AG20443 (cell line): ENCODE measurements around the gene ARHGAP15.
A peak's percentile ranks its signal among the peaks of the same experiment; 100 is the strongest.

Experiments used
- DNase-seq: peaks from one replicate; pipeline ENCODE4 v3.0.0; 2012; ENCODE audit warnings: low spot score, mixed read lengths

Gene ARHGAP15

DNA sequence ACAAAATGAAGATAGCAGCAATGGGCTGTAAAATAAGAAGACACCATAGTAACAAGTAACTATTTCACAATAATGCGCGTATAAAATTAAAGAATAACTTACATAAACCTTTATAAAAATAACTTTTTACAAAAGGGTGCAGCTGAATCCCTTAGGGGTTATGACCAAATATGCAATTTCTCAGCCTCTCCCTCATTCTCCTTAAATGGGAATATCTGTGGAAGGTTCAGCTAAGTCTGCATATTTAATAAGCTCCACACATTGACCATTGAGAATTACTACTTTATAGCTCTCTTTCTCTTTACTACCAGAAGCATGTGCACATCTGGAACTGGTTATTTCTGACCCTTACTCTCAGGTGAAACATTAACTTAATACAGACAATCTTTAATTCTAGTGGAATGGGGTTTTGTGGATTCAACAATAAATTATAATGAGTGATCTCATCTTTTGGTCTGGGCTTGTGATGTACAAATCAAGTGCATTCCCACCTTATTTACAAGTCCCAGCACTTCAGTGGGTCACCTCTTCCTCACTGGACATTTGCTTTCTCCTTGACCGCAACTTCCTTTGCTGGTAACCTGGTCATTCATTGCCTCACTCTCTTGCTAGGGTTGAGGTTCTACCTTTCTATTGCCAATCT, 15.7 kb downstream of the ARHGAP15 start:
- DNase-seq, result no peak

DNA sequence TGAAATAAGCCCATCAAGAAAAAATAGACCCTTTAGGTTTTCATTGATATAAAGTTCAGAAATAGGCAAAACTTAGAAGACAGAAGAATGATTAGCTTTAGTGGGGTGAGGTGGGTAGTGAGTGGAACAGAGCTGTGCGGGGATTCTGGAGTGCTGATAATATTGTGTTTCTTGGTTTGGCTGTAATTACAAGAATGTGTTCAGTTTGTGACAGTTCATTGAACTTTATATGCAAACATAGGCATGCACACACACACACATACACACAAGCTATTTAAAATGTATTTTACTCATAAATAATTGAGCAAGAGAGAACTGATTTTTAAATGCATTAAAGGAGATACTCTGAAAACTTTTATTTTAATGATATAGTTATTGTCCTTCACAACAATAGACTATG, 17.1 kb downstream of the ARHGAP15 start:
- DNase-seq, result no peak

DNA sequence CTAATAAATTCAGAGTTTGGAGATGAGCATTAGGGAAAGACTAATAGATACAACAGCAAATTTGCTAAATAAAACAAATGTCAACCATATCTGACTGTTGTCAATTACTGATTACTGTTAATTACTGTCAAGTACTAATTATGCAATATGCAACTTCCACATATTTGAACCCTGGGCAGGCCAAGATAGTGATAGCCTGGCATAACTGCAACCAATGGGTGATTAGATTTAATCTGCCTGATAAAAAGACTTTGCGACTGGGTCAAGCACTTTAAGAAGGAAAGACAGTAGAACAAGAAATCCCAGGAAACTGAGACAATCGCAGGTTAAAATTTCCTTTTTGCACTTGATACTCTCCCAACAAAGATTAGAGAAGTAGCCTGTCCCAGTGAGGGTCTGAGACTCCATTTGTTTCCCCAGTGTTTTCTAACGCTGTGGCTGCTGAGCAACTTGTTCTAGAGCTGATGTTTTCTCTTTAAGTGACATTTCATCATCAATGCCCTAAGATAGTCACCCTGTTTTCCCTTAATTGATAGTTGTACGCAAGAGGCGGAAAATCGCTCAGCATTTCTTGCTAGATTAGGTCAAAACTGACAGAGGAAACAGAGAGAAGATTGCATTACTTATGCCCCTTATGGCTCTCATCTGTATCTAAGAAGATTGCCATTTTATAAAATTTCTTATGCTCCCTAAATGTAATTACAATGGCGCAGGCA, 17.8 kb downstream of the ARHGAP15 start:
- DNase-seq, result no peak

DNA sequence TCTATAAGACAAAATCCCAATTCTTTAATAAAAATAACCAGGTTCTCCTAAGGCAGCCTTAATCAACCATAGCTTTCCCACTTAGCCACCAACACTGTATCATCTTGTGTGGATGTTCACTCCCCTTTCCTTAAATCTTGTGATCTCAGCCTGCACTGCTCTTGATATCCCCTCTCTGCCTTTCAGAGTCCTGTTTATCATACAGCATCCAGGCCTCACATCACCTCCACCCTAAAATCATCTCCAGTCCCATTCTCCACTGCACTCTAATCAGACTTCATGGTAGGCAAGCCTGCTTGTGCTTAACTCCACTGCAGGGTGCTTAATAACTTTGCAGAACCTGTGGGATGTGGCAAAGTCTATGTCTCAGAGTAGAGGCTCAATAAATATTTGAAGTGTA, 18.8 kb downstream of the ARHGAP15 start:
- DNase-seq, result no peak

DNA sequence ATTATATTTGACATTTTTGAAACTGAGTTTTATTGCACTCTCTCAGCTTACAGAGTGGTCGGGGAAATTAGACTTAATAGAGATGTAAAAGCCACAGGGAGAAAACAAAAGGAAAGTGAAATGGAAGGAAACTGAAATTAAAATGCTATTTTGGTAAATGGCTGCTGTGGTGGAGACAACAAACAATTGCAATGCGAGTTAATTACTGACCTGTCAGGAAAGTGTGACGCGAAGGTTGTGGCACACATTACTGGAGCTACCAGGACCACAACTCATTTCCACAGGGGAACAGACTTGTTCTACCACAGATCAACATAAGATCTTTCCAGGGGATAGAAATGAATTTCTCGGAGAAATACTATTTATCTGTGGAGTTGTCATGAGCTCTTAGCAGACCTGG, 19.5 kb downstream of the ARHGAP15 start:
- no peak for DNase-seq

DNA sequence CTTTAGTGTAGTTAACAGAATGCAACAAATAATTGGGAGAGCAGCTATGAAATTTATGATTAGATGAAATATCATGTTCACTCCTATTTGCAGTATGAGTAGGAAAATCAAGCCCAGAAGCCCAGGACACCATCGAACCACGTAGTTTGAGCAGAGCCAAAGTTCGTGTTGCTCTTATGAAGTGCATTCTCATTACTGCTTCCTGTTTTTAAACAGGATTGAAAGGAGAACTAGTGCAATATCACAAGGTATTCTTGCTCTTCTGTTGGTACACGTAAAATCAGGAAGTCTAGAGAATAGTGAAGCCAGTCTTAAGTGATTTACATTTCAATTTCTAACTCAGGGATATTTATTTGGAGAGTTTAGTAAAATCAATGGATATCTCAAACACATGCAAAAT, 21.1 kb downstream of the ARHGAP15 start:
- DNase-seq, result no peak

DNA sequence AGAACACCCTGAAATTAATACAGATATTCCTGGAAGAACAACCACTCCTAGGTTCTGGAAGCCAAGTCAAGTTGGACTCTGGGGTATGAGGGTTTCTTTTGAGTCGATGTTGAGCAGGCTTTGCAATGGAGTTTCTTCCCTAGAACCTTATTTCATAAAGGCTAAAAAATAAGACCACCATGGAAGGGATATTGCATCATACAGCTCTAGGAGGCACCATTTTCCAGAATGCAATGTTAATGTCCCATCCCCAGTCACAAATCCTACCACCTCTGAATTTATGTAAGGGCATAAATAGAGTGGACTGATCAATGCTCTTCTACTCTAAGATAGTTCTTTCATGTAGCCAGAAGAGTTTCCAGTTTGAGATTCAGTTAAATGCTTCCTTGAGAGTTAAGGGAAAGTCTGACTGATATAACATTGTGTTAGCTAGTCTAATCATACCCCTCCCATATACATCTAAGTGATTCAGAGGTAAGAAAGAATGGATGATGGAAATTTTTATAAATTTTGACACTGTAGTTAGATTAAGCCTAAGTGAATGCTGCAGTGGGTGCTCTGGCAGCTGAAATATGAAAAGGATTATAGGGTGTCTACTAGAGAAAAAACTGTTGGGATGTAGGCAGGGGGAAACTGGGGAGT, 22.0 kb downstream of the ARHGAP15 start:
- DNase-seq, result no peak

DNA sequence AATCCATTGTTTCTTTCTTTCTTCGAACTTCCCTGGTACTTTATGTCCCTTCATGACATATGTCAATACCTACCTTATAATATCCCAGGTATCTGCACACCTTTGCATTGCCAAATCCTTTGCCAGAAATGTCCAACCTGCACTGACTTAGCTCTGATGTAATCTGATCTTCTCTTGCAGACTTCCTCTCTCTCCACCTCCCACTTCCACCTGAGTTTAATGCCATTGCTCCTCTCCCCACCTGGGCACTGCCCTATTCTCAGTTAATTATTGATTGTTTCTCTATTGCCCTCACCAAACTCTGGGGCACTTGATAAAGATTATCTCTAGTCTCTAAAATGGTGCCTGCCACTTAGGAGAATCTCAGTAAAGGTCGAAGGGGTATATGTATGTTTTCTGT, 23.0 kb downstream of the ARHGAP15 start:
- no peak for DNase-seq

DNA sequence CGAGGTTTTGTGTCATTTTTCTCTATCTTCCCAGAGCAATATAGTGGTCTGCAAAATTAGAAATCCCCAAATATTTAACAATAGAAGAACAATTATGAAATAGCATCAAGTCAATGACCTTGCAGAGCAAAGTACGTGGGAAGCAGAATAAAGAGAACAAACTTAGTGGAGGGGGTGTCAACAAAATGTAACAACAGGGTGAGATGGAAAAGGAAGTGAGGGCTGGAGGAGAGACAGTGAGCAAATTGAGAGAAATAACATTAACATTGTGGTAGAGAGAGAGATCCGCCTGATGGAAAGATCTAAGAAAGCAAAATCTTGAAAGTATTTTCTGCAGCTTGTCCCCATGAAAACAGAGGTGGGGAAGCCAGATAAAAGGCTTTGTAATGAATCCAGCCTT, 23.4 kb downstream of the ARHGAP15 start:
- no peak for DNase-seq

DNA sequence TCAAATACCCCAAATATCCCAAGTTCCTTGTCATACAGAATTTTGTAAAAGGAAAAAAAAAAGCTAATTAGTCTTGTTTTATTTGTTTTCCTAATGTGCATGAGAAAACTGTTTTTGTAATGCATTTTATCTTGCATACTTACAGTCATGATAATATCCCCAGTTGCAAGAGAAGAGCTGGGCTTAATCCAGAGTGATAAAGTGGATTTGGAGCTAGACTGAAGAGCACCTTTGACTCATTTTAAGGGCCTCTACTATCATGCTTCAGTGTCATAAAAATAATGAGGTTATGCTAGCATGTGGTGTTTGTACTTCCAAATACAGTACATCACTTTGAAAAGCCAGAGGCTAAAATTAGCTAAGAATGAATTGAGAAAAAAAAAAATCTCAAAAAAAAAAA, 26.4 kb downstream of the ARHGAP15 start:
- no peak for DNase-seq

DNA sequence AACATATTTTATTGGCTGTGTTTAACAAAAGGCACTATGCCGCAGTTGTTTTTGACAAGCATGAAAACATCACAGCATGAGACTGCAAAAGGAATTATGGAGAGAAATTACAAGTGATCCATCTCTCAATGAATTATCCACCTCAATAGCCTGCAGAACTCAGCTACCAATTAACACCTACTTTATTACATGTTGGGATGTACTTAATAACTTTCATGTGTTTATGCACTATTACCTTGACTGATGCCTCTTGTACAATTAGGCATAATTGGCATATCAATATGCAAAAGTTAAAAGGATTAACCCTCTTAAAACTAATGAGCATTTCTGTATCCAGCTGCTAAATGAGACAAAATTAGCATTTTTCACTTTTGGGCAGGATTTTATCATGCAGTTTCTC, 27.8 kb downstream of the ARHGAP15 start:
- no peak for DNase-seq

DNA sequence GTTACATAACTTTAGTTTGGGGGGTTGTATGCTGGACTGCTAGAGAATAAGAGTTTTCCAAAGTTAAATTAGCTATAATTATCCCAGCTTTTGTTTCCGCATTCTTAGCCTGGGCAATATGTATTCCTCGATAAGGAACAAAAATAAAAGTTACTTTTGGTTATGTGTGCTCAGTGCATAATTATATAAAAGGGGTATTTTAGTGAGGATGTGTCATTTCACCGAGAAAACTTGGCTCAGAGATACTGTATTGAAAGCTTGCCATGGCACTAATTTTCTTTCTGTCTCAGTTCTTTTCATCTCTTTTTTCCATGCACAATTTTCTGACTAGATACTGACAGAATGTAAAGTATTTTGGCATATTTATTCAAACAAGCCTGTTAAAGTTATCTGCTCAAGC, 28.2 kb downstream of the ARHGAP15 start:
- no peak for DNase-seq

DNA sequence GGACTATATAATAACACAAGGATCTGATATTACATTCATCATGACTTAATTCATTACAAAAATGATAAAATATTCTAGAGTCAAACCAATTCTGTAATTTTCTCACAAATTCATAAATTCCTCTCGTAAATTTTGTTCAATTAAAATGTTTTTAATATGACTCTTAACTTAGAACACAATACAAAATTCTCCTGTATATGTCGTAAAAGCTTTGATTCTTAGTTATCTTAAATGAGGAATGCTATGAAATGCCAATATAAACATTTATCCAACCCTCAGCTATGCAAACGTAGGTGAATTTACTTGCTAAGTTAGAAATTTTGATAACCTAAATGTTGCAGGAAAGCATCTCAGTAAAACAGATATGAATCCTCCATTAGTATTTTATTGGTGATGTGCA, 28.9 kb downstream of the ARHGAP15 start:
- DNase-seq, result no peak

DNA sequence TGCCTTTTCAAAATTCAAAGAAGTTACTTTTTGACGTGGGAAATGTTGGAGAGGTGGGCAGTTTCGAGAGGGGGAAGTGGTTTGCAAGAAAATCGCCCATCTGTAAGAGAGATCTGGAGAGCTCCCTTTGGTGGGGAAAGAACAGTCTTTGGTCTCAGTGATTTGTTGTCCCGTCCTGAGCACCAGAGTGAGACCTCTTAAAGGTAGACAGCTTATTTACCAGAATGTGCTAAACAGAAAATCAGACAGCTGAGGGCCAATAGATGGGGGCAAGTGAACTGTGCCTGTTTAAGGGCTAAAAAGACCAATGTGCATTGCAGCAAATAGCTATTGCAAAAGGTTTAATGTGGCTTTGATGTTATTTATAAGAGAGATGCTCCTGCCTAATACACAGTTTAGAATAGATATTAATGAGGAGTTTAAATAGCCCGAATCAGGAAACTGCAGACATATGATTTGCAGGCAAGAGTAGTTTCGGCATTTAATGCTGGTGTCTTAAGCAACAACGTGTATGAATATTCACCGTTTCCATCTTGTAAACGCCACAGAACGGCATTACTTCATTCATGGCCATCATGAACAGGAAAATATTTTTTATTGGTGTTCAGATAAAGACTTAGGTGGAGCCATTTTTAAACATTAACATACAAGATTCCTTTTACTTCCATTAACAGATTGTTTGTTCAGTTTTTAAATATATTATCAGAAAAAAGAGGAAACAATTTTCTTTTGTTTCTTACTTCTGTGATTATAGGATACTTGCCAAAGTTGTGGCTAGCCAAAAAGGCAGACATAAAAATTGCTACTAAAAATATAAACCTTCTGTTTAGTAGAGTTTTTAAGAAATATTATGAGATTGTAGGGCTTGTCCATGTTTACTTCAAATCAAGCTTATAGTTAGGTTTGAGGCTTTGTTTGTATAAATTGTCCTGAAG, 29.6 kb downstream of the ARHGAP15 start:
- DNase-seq, result no peak

DNA sequence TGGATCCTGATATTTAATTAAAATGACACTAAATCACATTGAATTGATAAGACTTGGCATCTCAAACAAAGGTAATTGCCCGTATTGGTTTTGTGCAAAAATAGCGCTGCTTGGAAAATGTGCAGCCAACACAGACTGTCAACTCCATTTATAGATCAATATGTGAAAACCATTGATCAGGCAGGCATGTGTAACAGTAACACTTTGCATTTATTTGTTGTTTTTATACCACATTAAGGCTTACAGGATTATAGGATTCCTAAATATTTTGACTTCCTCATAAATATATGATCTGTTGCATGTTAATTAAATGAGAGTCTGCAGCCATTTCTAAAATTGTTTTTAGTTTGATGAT, 30.2 kb downstream of the ARHGAP15 start:
- DNase-seq, result no peak

DNA sequence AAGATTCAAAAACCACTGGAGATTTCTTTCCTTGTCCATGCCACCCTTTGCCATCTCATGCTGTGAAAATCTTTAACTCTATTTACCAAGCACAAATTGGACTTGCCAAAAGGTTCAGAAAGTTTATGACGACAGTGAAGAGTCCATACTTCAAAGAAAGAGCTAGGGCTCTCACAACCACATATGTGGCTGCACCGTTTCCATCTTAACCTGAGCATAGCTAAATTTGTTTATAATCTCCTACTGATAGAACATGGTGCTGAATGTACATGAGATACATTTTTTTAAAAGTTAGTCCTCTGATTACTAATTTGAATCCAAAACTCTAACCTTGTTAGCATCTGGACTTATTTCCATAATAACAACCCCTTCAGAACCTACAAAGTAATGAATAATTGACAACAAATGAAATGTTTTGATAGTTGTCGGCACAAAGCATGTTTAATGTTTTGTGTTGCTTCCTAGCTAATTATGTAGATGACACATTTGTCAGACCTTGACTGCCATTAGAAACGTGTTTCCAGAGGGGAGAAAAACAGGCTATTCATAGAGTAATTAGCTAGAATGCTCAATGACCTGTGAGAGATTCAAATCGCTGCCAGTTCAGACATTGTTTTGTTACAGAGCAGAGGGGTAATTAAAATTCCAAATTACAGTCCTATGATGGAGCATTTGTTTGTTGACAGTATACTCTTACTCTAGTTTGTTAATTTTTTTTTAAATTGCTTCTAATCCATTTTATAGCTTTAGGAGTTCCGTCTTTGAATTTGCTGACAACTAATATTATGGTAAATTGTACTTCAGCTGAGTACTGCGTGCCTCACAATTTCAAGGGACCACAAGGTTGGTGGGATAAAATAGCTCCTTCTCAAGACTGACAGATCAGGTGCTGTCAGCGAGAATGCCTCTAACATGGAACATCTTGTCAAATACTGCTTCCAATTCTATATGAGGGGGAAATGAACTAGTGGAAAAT, 31.8 kb downstream of the ARHGAP15 start:
- no peak for DNase-seq

DNA sequence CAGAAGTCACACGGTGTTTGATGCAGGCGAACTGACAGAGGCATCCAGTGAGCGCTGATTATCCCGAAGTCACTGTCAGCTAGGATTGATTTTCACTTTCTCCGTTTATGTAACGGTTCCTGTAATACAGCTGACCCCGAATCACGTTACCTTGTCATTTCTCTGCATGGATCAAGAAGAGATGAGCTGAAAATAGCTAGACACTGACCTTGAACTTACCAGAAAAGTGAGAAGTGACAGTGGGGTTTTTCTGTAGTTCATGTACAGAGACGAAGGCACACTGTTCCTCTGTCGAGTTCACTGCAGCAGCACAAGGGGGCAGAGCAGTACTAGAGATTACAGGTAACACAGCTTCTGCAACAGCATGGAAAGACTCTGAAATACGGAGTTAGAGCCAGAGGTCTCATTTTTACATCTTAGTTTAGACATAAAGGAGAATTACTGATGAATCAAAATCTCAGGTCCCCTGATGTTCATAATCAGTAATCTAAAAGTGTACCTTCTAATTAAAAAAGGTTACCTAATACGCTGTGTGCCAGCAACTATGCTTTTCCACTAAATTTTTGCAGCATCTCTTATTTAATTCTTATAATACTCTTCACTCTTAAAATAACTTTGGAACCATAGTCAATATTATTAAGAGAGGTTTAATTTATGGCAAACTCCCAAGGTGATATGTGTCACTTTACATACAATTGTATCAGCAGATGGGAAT, 33.1 kb downstream of the ARHGAP15 start:
- peak; percentile 14 for DNase-seq

DNA sequence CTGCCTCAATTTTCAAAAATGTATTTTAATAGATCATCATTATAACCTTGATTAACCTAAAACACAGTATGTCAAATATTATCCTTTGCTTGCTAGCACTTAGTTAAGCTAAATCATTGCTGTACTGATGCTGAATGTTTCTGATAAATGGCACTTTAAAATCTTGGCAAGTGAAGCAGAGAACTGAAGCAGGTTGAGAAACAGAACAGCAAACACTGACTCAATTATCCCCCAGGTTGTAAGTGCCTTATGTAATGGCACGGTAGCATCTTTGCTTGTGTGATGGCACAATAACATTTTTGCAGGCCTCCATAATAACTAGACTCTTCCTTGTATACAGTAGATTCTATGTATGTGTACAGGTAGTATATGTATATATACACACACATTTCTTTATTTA, 33.8 kb downstream of the ARHGAP15 start:
- DNase-seq, result no peak

DNA sequence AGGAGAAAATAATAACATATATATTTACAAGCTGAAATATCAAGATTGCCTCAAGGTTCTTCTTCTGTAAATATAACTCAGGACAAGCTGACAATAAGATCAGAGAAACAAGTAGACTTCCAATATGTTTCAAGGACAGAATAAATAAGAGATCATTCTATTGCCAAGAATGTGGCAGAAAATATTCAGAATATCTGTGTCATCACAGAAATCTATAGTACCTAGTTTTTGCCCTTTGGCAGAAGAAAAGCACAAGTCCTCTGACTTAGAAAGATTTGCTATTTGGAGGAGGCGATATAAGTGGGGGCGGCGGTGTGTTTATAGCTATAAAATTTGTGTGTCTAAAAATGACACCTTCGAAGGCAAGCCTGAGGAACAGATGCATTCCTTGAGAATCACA, 34.3 kb downstream of the ARHGAP15 start:
- no peak for DNase-seq

DNA sequence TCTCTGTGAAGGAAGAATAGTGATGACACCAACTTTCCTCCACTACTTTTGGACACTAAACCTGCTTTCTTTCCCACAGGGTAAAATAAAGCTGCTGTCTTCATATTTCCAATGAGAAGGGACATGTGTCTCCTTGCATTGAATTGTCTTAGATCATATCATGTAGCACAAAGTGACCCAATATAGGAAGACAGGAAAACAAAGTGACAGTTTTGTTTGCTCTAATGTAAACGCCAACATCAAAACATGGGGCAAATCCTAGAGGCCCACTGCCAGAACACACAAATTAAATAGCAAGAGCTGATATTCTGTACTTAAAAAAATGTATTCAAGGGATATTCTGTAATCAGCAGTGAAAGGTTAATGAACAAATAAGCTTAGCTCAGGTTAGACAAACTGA, 36.1 kb downstream of the ARHGAP15 start:
- no peak for DNase-seq

DNA sequence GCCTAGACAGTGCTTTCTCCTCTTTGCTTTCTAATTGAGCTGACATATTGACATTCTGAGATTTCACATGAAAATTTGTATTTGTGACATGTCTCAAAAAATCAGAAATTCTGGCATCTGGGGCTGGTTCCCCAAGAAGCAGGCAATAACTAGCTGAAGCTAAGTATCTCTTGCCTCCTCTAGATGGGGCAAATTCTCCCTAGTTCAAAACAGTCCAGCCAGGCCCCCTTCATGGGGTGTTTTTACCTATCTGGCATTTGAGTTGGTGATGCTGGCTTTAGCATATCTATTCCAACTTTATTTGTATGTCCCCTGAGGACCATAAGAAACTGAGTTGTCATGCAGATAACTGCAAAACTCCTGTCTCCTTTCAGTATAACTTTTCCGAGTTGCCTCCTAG, 39.9 kb downstream of the ARHGAP15 start:
- DNase-seq, result no peak
